Measurements from ENCODE around the gene OPRL1.

DNA sequence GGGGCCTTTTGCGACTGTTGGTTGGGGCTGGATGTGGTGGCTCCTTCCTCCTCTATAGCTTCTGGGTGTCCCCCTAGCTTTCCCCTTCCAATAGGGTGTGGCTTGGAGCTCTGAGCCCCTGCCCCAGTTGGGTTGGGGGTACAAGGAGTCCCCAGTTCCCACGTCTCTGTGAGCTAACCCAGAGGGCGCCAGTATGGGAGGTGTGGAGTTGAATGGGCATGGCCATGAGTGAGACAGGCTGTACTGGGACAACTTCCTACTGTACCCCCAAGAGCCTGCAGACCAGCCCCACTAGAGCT lies 42.7 kb upstream of the OPRL1 start:
- TF ChIP-seq ZNF48 (tag by site-specific recombination; IDR thresholded peaks at IDR 0.05) = no peak
- no peak for TF ChIP-seq ZNF266 (tag by site-specific recombination; IDR thresholded peaks at IDR 0.05; ENCODE audit: low read depth)
- TF ChIP-seq ZBTB7A (tag by site-specific recombination; IDR thresholded peaks at IDR 0.05; ENCODE audit: low read depth) = no peak
- no peak for TF ChIP-seq CTCF (tag by site-specific recombination; IDR thresholded peaks at IDR 0.05)
- TF ChIP-seq ZNF747 (tag by site-specific recombination; IDR thresholded peaks at IDR 0.05) = no peak
- TF ChIP-seq ZNF302 (tag by site-specific recombination; IDR thresholded peaks at IDR 0.05; ENCODE audit: low read depth) = no peak
- TF ChIP-seq ZNF560 (tag by site-specific recombination; IDR thresholded peaks at IDR 0.05; ENCODE audit: borderline replicate concordance) = no peak

Measured in HEK293 (cell line).